ENCODE measurements around the gene SLC29A1.
"Not testable (repeated sequence)": the region's sequence is repeated elsewhere in the genome, so short reads cannot be mapped to it uniquely, and the experiment has no call there.

Gene SLC29A1

DNA sequence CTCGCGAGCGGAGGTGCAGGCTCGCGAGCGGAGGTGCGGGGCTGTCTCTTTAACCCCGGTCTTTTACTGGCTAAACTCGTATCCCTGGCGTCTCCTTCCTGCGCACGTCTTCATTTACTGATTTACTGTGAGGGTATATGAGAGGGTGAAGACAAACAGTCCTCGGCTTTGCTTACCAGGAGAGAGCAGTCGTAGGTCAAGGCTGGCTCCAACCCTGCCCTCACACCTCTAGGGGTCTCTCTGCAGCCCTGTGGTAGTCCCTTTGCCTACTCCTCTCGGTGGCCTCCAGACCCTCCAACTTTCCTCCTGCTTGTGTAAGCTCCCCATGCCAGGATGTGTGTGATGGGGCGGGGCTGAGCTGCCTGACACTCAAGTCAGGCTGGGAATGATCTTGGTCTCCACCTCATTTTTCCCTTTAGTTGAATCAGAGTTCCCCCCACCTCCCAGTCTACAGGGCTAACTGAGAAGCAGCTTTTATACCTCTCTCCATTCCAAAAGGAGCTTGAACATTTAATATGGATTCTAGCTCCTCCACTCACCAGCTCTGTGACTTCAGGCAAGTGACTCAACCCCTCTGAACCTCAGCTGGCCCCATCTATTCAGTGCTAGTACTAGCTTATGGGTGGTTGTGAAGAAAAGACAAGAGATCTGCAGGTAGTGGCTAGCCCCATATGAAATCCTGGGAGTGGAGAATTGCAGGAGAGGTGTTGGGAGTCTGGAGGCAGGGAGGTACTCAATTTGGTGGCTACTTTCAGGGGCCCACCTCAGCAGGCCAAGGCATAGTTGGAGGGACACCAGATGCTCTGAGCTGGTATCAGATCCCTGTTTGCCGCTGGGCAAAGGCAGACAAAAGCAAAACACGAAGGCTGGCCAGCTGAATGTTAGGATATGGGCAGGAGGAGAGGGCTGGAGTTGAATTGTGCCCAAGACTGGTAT is 902 bp downstream of the SLC29A1 start:
- DNase-seq: no peak

GRCh38 chr6:44224965-44225305 is 1.5 kb downstream of the SLC29A1 start:
- no peak for DNase-seq

DNA sequence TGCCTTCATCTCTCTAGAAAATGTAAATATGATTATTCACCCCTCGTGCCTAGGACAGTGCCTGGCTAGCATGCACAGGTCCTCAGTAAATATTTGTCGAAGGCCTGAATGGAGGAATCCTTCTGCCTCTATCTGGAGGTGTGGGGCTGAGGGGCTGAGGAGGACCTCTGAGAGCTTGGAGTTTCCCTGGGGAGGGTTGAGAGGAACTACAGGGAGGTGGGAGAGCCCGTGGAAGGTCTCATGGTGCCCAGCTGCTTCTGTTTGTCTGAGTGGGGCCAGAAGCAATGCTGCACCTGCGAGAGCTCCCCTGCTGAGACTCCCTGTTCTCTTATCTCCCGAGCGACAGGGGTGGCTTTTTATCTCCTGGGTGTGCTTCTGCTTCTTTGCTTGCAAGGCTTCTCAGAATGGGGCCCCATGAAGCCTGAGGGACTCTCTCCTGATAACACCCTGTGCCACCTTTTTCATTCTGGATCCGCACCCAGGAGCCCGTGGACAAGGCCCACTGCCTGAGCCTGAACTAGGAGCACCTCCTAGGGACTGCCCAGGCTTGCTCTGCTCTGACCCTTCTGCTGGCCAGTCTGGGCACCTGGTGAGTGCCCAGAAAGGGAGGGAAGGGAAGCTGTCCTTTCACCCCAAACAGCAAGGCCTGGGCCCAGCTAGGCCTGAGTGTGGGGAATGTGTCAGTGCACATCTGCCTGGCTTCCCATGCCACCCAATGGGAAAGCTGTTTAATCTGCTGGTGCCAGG is 2.4 kb downstream of the SLC29A1 start:
- DNase-seq: no peak

GRCh38 chr6:44226368-44227147 is 3.2 kb downstream of the SLC29A1 start:
- peak; percentile 57 for DNase-seq

- peak; percentile 47 for DNase-seq
Measured at GRCh38 chr6:44227148-44227793, 3.9 kb downstream of the SLC29A1 start.

- DNase-seq: no peak
Measured at GRCh38 chr6:44228031-44228430, 4.6 kb downstream of the SLC29A1 start.

DNA sequence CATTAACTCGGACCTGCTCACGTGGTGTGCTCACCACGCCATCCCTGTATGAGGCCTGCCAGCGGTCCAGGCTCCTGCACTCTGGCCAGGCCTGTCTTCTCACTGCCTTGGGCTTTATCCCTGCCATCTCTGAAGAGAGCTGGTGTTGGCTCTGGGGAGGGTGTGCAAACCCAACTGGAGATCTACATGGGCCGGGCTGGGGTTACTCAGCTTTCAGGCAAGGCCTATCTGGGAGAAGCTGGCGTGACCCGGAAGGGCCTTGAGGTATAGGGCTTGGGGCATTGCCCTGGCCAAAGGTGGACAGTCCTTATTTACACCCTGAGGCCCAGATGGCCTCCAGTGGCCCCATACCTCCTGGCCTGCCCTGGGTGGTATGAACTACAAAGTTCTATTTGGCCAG is 5.0 kb downstream of the SLC29A1 start:
- DNase-seq: no peak

DNA sequence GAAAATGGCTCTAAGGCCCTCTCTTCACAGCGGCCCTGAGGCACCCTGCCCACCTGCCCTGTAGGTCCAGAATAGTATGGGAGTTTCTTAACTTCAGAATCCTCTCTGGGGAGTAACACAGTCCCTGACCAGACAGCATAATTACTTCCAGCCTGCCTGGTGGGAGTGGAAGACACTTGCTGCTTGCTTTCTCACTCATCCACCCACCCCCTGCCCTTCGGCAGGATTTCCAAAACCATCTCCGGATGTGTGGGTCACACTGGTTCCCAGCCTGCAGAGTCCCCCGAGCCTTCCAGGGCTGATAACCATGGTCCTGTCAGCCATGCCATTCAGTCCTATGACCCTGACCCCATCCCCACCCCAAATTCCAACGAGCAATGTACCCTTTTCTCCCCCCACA is 5.4 kb downstream of the SLC29A1 start:
- DNase-seq: no peak

GRCh38 chr6:44229376-44230033 is 6.1 kb downstream of the SLC29A1 start:
- DNase-seq: no peak

DNA sequence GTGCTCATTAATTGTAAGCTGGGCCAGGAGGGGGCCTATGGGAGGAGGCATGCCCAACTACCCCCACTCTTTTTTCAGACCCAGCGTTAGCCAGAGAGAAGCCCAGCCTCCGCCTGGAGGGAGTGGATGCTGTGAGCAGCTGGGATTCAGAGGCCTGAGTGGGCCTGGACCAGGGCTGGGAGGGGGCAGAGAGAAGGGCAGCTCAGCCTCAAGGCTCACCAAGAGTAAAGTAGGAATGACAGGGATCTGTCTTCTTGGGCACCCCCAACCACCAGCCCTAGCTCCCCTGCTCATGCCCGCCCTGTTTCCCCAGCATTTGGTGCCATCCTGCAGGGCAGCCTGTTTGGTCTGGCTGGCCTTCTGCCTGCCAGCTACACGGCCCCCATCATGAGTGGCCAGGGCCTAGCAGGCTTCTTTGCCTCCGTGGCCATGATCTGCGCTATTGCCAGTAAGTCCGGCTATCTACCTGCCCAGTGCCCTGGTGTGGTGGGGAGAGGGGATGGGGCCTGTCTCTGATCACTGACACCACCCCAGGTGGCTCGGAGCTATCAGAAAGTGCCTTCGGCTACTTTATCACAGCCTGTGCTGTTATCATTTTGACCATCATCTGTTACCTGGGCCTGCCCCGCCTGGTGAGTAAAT is 6.8 kb downstream of the SLC29A1 start:
- DNase-seq: no peak

GRCh38 chr6:44231426-44231825 is 8.0 kb downstream of the SLC29A1 start:
- not testable (repeated sequence) for DNase-seq

DNA sequence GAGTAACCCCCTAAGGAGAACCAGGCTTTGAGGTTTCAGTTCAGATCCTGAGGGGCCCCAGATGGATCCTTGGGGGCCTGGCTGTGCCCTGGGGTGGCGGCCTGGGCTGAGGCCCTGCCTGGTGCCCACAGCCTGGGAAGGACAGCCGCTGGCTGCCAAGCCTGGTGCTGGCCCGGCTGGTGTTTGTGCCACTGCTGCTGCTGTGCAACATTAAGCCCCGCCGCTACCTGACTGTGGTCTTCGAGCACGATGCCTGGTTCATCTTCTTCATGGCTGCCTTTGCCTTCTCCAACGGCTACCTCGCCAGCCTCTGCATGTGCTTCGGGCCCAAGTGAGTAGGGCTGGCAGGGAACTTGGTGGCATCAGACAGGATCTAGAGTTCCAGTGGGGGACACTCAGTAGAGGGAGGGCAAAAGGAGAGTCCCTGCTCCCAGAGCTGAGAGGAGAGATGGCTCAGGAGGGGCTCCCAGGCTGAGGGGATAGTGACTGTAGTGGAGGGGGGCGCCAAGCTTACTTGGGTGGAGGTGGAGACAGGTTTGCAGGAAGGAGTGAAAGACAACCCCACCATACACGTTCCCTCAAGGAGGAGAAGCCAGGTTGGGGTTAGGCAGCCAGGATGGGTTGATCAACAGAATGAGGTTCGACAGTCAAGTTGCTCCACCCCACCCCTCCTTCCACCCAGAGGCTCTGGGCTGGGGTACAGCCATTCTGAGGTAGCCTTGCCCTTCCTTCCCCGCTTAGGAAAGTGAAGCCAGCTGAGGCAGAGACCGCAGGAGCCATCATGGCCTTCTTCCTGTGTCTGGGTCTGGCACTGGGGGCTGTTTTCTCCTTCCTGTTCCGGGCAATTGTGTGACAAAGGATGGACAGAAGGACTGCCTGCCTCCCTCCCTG is 9.5 kb downstream of the SLC29A1 start:
- DNase-seq: no peak

DNA sequence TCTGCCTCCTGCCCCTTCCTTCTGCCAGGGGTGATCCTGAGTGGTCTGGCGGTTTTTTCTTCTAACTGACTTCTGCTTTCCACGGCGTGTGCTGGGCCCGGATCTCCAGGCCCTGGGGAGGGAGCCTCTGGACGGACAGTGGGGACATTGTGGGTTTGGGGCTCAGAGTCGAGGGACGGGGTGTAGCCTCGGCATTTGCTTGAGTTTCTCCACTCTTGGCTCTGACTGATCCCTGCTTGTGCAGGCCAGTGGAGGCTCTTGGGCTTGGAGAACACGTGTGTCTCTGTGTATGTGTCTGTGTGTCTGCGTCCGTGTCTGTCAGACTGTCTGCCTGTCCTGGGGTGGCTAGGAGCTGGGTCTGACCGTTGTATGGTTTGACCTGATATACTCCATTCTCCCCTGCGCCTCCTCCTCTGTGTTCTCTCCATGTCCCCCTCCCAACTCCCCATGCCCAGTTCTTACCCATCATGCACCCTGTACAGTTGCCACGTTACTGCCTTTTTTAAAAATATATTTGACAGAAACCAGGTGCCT is 10.2 kb downstream of the SLC29A1 start:
- DNase-seq: no peak

GRCh38 chr6:44234101-44235025 is 11.0 kb downstream of the SLC29A1 start:
- DNase-seq: peak; percentile 77

GRCh38 chr6:44235269-44235668 is 11.9 kb downstream of the SLC29A1 start:
- no peak for DNase-seq

DNA sequence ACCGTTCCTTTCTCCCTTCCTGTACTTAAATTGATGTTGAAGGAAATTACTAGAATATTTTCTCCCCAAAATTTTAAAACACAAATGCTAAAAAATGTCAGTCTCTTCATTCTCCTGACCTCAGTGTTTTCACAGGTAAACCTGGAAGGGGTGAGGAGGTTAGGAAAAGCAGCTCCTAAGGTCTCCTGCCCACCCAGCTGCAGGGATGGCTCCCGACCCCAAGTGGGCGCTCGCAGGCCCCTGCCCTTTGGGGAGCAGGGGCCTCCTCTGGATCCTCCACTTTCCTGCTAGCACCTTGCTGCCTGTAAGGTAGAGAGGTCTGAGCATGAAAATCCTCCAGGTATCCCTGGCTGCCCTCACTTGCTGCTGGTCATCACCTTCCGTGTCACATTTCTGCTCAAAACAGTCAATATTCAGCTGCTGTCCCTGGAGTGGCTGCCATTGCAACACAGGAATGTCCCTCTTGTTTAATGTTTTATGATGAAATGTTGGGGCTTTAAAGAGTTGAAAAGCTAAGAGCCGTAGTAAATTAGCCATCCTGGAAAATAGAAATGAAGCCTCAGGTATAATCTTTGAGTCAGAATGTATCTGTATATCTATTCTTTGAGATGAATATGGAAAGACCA is 12.6 kb downstream of the SLC29A1 start:
- DNase-seq: no peak

GRCh38 chr6:44237021-44237812 is 13.8 kb downstream of the SLC29A1 start:
- peak; percentile 91 for DNase-seq
